ENCODE results near the gene SELENOK. TPM values are rescaled to one million over a fixed set of nuclear protein-coding genes. Genes with fewer than 3 reads are reported as not detected.

Gene SELENOK
- total and polyA plus RNA-seq, 9 donors: 38.9 to 99.9 (median 57.9) TPM

- Histone ChIP-seq H3K27me3 (no peaks in the 10 kb centered on the region), H3K27ac (no peak overlapping the region), H3K9me3 (no peaks in the 10 kb centered on the region), H3K4me1 (ENCODE audit: insufficient read depth) (peaks cover 5% of the 10 kb centered on the region), H3K36me3 (no peaks in the 10 kb centered on the region), H3K4me3 (no peak overlapping the region)
- intact Hi-C loops (cut with DNase I): no loop called here
- no peak for DNase-seq
- no peak for TF ChIP-seq EP300 (IDR thresholded peaks at IDR 0.05)
- TF ChIP-seq POLR2A (IDR thresholded peaks at IDR 0.05): no peak
- TF ChIP-seq CTCF (IDR thresholded peaks at IDR 0.05): no peak
- 76 to 85% (median 78%) methylated on average over 10 of the region's 10 CpGs for WGBS, 3 donors
Measured at GRCh38 chr3:53843195-53844177, 48.2 kb downstream of the SELENOK start.

DNA sequence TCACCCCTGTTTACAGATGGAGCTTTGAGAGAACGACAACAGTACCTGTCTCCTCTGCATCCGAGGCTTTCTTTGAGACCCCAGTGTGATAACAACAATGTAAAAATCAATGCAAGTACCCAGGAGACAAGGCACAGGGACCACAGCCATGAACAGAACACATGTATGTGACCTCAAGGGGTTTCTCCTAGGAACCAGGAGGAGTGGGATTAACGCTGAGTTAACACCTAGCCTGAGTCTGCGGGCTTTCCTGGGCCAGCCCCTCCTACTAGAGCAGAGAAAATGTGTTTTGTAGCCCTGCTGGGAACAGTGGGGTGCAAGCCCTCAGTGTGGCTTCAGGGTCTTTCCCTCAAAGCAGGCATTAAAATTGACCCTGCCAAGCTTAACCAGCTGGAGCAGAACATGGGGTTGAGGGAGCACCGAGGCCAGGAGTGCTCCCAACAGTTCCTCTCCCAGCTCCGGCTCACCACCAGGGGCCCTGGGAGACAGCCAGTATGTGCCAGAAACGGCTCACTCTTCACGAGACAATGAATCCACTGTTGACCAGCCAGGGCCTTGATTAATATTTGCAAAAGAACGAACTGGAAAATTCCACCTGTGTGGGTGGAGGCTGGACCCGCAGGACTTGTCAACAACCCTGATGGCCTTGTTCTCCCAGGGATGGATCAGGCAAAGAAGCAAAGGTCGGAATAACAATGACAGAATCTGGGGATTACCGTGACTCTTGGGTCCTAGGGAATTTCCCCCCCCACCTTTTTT is 49.0 kb downstream of the SELENOK start:
- Histone ChIP-seq H3K36me3 (no peaks in the 10 kb centered on the region), H3K9me3 (no peaks in the 10 kb centered on the region), H3K4me3 (no peak overlapping the region), H3K4me1 (ENCODE audit: insufficient read depth) (peaks cover 5% of the 10 kb centered on the region), H3K27me3 (no peaks in the 10 kb centered on the region), H3K27ac (no peak overlapping the region)
- 39 to 54% (median 49%) methylated on average over 12 of the region's 12 CpGs for WGBS, 3 donors
- intact Hi-C loops (cut with DNase I): no loop called here
- TF ChIP-seq CTCF (IDR thresholded peaks at IDR 0.05): no peak
- TF ChIP-seq POLR2A (IDR thresholded peaks at IDR 0.05): no peak
- no peak for TF ChIP-seq EP300 (IDR thresholded peaks at IDR 0.05)
- DNase-seq: peak in 1 of 5 donors; percentile 27

DNA sequence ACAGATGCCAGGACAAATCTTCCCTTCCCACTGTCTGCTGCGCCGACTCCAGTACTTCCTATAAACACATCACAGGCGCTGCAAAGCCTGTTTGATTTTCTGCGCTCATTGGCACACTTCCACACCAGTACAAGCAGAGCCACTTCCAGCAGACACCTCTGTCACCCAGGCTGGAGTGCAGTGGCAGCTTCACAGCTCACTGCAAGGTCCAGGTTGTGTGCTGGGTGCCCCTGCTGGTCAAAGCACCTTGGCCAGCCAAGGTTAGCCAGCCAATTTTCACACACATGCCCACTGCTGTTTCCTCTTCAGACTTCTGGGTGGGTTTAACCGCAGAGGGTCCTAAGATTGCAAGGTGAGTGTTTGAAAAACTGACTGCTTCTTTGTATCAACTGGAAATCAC is 50.4 kb downstream of the SELENOK start:
- Histone ChIP-seq H3K36me3 (no peaks in the 10 kb centered on the region), H3K4me1 (ENCODE audit: insufficient read depth) (peaks cover 1% of the 10 kb centered on the region), H3K9me3 (no peaks in the 10 kb centered on the region), H3K27ac (no peak overlapping the region), H3K27me3 (no peaks in the 10 kb centered on the region), H3K4me3 (no peak overlapping the region)
- no peak for DNase-seq
- WGBS, 3 donors: 93 to 94% (median 93%) methylated on average over 5 of the region's 5 CpGs
- intact Hi-C loops (cut with DNase I): no loop called here
- TF ChIP-seq EP300 (IDR thresholded peaks at IDR 0.05): no peak

GRCh38 chr3:53837331-53837730 is 54.3 kb downstream of the SELENOK start:
- intact Hi-C loops (cut with DNase I): no loop called here
- WGBS, 3 donors: 82 to 91% (median 88%) methylated on average over 10 of the region's 10 CpGs
- Histone ChIP-seq H3K4me1 (ENCODE audit: insufficient read depth) (no peaks in the 10 kb centered on the region), H3K27ac (no peak overlapping the region), H3K27me3 (no peaks in the 10 kb centered on the region), H3K4me3 (no peak overlapping the region), H3K9me3 (no peaks in the 10 kb centered on the region), H3K36me3 (no peaks in the 10 kb centered on the region)
- no peak for DNase-seq
- TF ChIP-seq POLR2A (IDR thresholded peaks at IDR 0.05) (no peak), CTCF (IDR thresholded peaks at IDR 0.05) (no peak), EP300 (IDR thresholded peaks at IDR 0.05) (no peak)
